Keratinocyte (primary cell): Measurements from ENCODE around the gene ZNF638. TPM values are rescaled to one million over a fixed set of nuclear protein-coding genes. Genes with fewer than 3 reads are reported as not detected.

Experiments
- DNase-seq: peaks from one replicate; pipeline ENCODE4 v3.0.0-alpha.2; 2011; ENCODE audit warnings: low read depth, missing footprints, low spot score
- FAIRE-seq: peaks from 2 replicates; lab custom pipeline; 2011; peaks lifted over from hg19 to GRCh38; lab: Jason Lieb, UNC
- H2AFZ ChIP-seq: 2 replicates; pipeline ENCODE4 v1.6.0; 2012; ENCODE audit warnings: low read length, control low read depth, inconsistent platforms; ENCODE audit not compliant: control insufficient read depth
- H3K27ac ChIP-seq: 2 replicates; pipeline ENCODE4 v1.5.1; 2011; ENCODE audit warnings: low read length; ENCODE audit not compliant: control insufficient read depth, insufficient read depth
- H3K27me3 ChIP-seq: 3 replicates; pipeline ENCODE4 v1.6.0; 2011; ENCODE audit warnings: low read length; ENCODE audit not compliant: control insufficient read depth, insufficient read depth; ENCODE audit errors: extremely low read depth
- H3K36me3 ChIP-seq, 2 experiments: 2 replicates in 1 of 2; 3 replicates in 1 of 2; pipeline ENCODE4 v1.5.1; 2011; ENCODE audit warnings: low read length in 2 of 2, mild to moderate bottlenecking in 1 of 2; ENCODE audit not compliant: control insufficient read depth in 2 of 2, insufficient read depth in 2 of 2; ENCODE audit errors: extremely low read depth in 1 of 2
- H3K4me1 ChIP-seq: 3 replicates; pipeline ENCODE4 v1.5.1; 2011; ENCODE audit warnings: low read length; ENCODE audit not compliant: control insufficient read depth, insufficient read depth; ENCODE audit errors: extremely low read depth
- H3K4me2 ChIP-seq: 3 replicates; pipeline ENCODE4 v1.6.0; 2011; ENCODE audit warnings: low read depth, low read length; ENCODE audit not compliant: control insufficient read depth, insufficient read depth; ENCODE audit errors: extremely low read depth
- H3K4me3 ChIP-seq, 3 experiments: fragments of 200-600 bp in 1 of 3; sonication (generic) in 1 of 3; 2 replicates in 2 of 3; 3 replicates in 1 of 3; pipeline ENCODE4 v1.5.1; 2011 to 2016; ENCODE audit warnings: low read length in 3 of 3, mild to moderate bottlenecking in 3 of 3, control low read depth in 2 of 3, inconsistent platforms in 1 of 3, low read depth in 1 of 3, mixed read lengths in 1 of 3, mixed run types in 1 of 3, moderate library complexity in 1 of 3; ENCODE audit not compliant: control insufficient read depth in 2 of 3, insufficient read depth in 2 of 3; ENCODE audit errors: extremely low read depth in 1 of 3
- H3K79me2 ChIP-seq: 2 replicates; pipeline ENCODE4 v1.6.0; 2012; ENCODE audit warnings: low read length; ENCODE audit not compliant: control insufficient read depth, insufficient read depth
- H3K9ac ChIP-seq: 3 replicates; pipeline ENCODE4 v1.6.0; 2011; ENCODE audit warnings: low read length; ENCODE audit not compliant: control insufficient read depth, insufficient read depth; ENCODE audit errors: extremely low read depth
- H3K9me1 ChIP-seq: 3 replicates; pipeline ENCODE4 v1.6.0; 2011; ENCODE audit warnings: low read length; ENCODE audit not compliant: control insufficient read depth, insufficient read depth; ENCODE audit errors: extremely low read depth
- H3K9me3 ChIP-seq: 2 replicates; pipeline ENCODE4 v1.5.1; 2012; ENCODE audit warnings: low read depth, low read length; ENCODE audit not compliant: control insufficient read depth
- H4K20me1 ChIP-seq: 3 replicates; pipeline ENCODE4 v1.6.0; 2011; ENCODE audit warnings: low read length; ENCODE audit not compliant: control insufficient read depth, insufficient read depth; ENCODE audit errors: extremely low read depth
- CTCF ChIP-seq, 3 experiments: IDR thresholded peaks in 1 of 3; conservative IDR thresholded peaks in 1 of 3; optimal IDR thresholded peaks in 1 of 3; 2 replicates in 2 of 3; 3 replicates in 1 of 3; pipeline versions ENCODE3 to v1.5.1; 2011; ENCODE audit warnings: low read length in 3 of 3, mild to moderate bottlenecking in 3 of 3, moderate library complexity in 2 of 3, control low read depth in 1 of 3, inconsistent platforms in 1 of 3; ENCODE audit not compliant: insufficient read depth in 2 of 3; ENCODE audit errors: extremely low read depth in 1 of 3
- EZH2 ChIP-seq: IDR thresholded peaks from one replicate; pipeline ENCODE4 v1.6.1; 2012; ENCODE audit warnings: inconsistent platforms, mild to moderate bottlenecking, low read length, moderate library complexity
- dilution Hi-C: fragments of 300-500 bp; cut with MboI; formaldehyde crosslinking; loops from one replicate; pipeline ENCODE4 v1.7.0; 2020; ENCODE audit warnings: low sequenced_read_pairs; ENCODE audit not compliant: extremely low pct_ligation_motif_present
- polyA plus RNA-seq, 5 experiments: library from polyadenylated mRNA; depleted of rRNA in 3 of 5; stranded (reverse) in 3 of 5; stranded (forward) in 1 of 5; unstranded in 1 of 5; fragments of >200 nt; gene quantifications; 1 replicate in 1 of 5; 2 replicates in 3 of 5; 3 replicates in 1 of 5; pipeline versions ENCODE4 v1.2.1 to v1.2.3, GENCODE V29; 2011 to 2012; ENCODE audit warnings: missing spikeins in 2 of 5, low read depth in 1 of 5, low replicate concordance in 1 of 5

The ZNF638 gene
- polyA plus RNA-seq, 1 donor (not counting 4 experiments of a cell fraction or from before 2014, with no cell fraction given), result 66.5 TPM

- peaks cover 10% of the 10 kb centered on the region for H3K4me1 ChIP-seq
- H3K36me3 ChIP-seq, result peaks cover 7% of the 10 kb centered on the region in 2 experiments
- FAIRE-seq (peak; percentile 39), DNase-seq (no peak)
- H2AFZ ChIP-seq, result no peak overlapping the region
- no peaks in the 10 kb centered on the region for H3K9me3 ChIP-seq
- TF ChIP-seq CTCF (optimal IDR thresholded peaks at IDR 0.05 in 1 of 3, IDR thresholded peaks at IDR 0.05 in 1 of 3, conservative IDR thresholded peaks at IDR 0.05 in 1 of 3; ENCODE audit: extremely low read depth in 1 of 3, insufficient read depth in 2 of 3, low read length in 3 of 3) (no peak), EZH2 (no peak)
- H3K4me3 ChIP-seq, result no peak overlapping the region
- no peaks in the 10 kb centered on the region for H4K20me1 ChIP-seq
- no peaks in the 10 kb centered on the region for H3K27me3 ChIP-seq
- peaks cover 2% of the 10 kb centered on the region for H3K79me2 ChIP-seq
- peak overlapping the region; percentile 62 for H3K27ac ChIP-seq
- dilution Hi-C loops, result no loop called here
- H3K9ac ChIP-seq, result no peak overlapping the region
- no peaks in the 10 kb centered on the region for H3K9me1 ChIP-seq
- H3K4me2 ChIP-seq, result no peak overlapping the region
Observed at GRCh38 chr2:71379086-71379485, 47.5 kb downstream of the ZNF638 start.

- H3K4me2 ChIP-seq, result no peak overlapping the region
- no peaks in the 10 kb centered on the region for H4K20me1 ChIP-seq
- TF ChIP-seq EZH2, result no peak
- TF ChIP-seq CTCF (optimal IDR thresholded peaks at IDR 0.05 in 1 of 3, IDR thresholded peaks at IDR 0.05 in 1 of 3, conservative IDR thresholded peaks at IDR 0.05 in 1 of 3; ENCODE audit: extremely low read depth in 1 of 3, insufficient read depth in 2 of 3, low read length in 3 of 3), result no peak
- H3K36me3 ChIP-seq, result peaks cover under 1 to 5% of the 10 kb centered on the region in 2 experiments
- no peaks in the 10 kb centered on the region for H3K9me1 ChIP-seq
- H3K27ac ChIP-seq, result no peak overlapping the region
- H3K9me3 ChIP-seq, result no peaks in the 10 kb centered on the region
- H3K27me3 ChIP-seq, result no peaks in the 10 kb centered on the region
- peaks cover 10% of the 10 kb centered on the region for H3K4me1 ChIP-seq
- H3K9ac ChIP-seq, result no peak overlapping the region
- no peak overlapping the region for H2AFZ ChIP-seq
- no peak overlapping the region for H3K4me3 ChIP-seq
- peaks cover 2% of the 10 kb centered on the region for H3K79me2 ChIP-seq
- FAIRE-seq, result no peak
- DNase-seq, result no peak
- dilution Hi-C loops, result no loop called here
Observed at GRCh38 chr2:71380665-71381064, 49.1 kb downstream of the ZNF638 start.
